Osteoblast (primary cell): Measurements from ENCODE around the gene KCNIP3. TPM values are rescaled to one million over a fixed set of nuclear protein-coding genes. Genes with fewer than 3 reads are reported as not detected.
A peak's percentile ranks its signal among the peaks of the same experiment; 100 is the strongest.

Source experiments
- DNase-seq: peaks from one replicate; pipeline ENCODE4 v3.0.0; 2011; ENCODE audit warnings: low spot score, mixed read lengths; ENCODE audit not compliant: insufficient read length; ENCODE audit errors: missing footprints
- H2AFZ ChIP-seq: 2 replicates; pipeline ENCODE4 v1.6.0; 2011; ENCODE audit warnings: mild to moderate bottlenecking, low read length
- H3K27ac ChIP-seq: 2 replicates; pipeline ENCODE4 v1.5.1; 2011; ENCODE audit warnings: mild to moderate bottlenecking, low read depth, low read length, moderate library complexity
- H3K27me3 ChIP-seq: 2 replicates; pipeline ENCODE4 v1.6.0; 2012; ENCODE audit warnings: mild to moderate bottlenecking, control low read depth, inconsistent platforms, low read length, moderate library complexity; ENCODE audit not compliant: insufficient read depth
- H3K36me3 ChIP-seq: 2 replicates; pipeline ENCODE4 v1.5.1; 2011; ENCODE audit warnings: mild to moderate bottlenecking, low read length, control low read depth, moderate library complexity; ENCODE audit not compliant: insufficient read depth
- H3K4me1 ChIP-seq: 2 replicates; pipeline ENCODE4 v1.5.1; 2011; ENCODE audit warnings: mild to moderate bottlenecking, low read length, control low read depth, moderate library complexity; ENCODE audit not compliant: insufficient read depth
- H3K4me2 ChIP-seq: 2 replicates; pipeline ENCODE4 v1.6.0; 2011; ENCODE audit warnings: mild to moderate bottlenecking, low read length; ENCODE audit not compliant: insufficient read depth
- H3K4me3 ChIP-seq: fragments of 200-600 bp; sonication (generic); 3 replicates; pipeline ENCODE4 v1.5.1; 2012; ENCODE audit warnings: mild to moderate bottlenecking, low read length, inconsistent platforms; ENCODE audit not compliant: insufficient read depth
- H3K79me2 ChIP-seq: 2 replicates; pipeline ENCODE4 v1.6.0; 2012; ENCODE audit warnings: mild to moderate bottlenecking, low read length, control low read depth, inconsistent platforms; ENCODE audit not compliant: insufficient read depth
- H3K9me3 ChIP-seq: 2 replicates; pipeline ENCODE4 v1.5.1; 2011; ENCODE audit warnings: low read depth, low read length, control low read depth
- H4K20me1 ChIP-seq: 2 replicates; pipeline ENCODE4 v1.6.0; 2012; ENCODE audit warnings: mild to moderate bottlenecking, low read length, control low read depth; ENCODE audit not compliant: insufficient read depth
- CTCF ChIP-seq: IDR thresholded peaks from 2 replicates; pipeline ENCODE4 v1.5.1; 2011; ENCODE audit warnings: mild to moderate bottlenecking, low read depth, low read length, moderate library complexity; ENCODE audit errors: extremely low read depth
- total RNA-seq: library from RNA; depleted of rRNA; stranded (reverse); fragments of >200 nt; gene quantifications from 2 replicates; pipeline ENCODE4 v1.2.3, GENCODE V29; 2012

KCNIP3 gene
- total RNA-seq, 1 donor, result under 0.01 TPM

GRCh38 chr2:95333888-95334338, 36.8 kb downstream of the KCNIP3 start:
- TF ChIP-seq CTCF, result no peak
- Histone ChIP-seq H2AFZ (no peak overlapping the region), H3K9me3 (no peaks in the 10 kb centered on the region), H3K36me3 (no peaks in the 10 kb centered on the region), H3K79me2 (no peaks in the 10 kb centered on the region), H3K4me2 (peak overlapping the region; percentile 62), H3K27ac (peak overlapping the region; percentile 58), H3K4me3 (peak overlapping the region; percentile 11), H4K20me1 (no peaks in the 10 kb centered on the region), H3K27me3 (peaks cover 20% of the 10 kb centered on the region), H3K4me1 (peaks cover 15% of the 10 kb centered on the region)
- peak; percentile 91 for DNase-seq

- Histone ChIP-seq H4K20me1 (no peaks in the 10 kb centered on the region), H3K9me3 (no peaks in the 10 kb centered on the region), H3K4me2 (no peak overlapping the region), H3K4me1 (peaks cover 15% of the 10 kb centered on the region), H2AFZ (no peak overlapping the region), H3K79me2 (no peaks in the 10 kb centered on the region), H3K36me3 (no peaks in the 10 kb centered on the region), H3K27me3 (peaks cover 20% of the 10 kb centered on the region), H3K4me3 (no peak overlapping the region), H3K27ac (peak overlapping the region; percentile 8)
- DNase-seq, result no peak
- TF ChIP-seq CTCF, result no peak
These were observed 37.9 kb downstream of the KCNIP3 start for GRCh38 chr2:95334916-95335641.

- H3K79me2 ChIP-seq, result no peaks in the 10 kb centered on the region
- H3K4me3 ChIP-seq, result no peak overlapping the region
- DNase-seq, result peak; percentile 43
These were observed 39.3 kb downstream of the KCNIP3 start for GRCh38 chr2:95336406-95336805.

More at GRCh38 chr2:95336406-95336805, 39.3 kb downstream of the KCNIP3 start:
- H2AFZ ChIP-seq, result no peak overlapping the region
- H3K27ac ChIP-seq, result no peak overlapping the region
- H3K36me3 ChIP-seq, result no peaks in the 10 kb centered on the region
- peaks cover 27% of the 10 kb centered on the region for H3K27me3 ChIP-seq
- TF ChIP-seq CTCF, result no peak
- no peaks in the 10 kb centered on the region for H4K20me1 ChIP-seq
- peaks cover 15% of the 10 kb centered on the region for H3K4me1 ChIP-seq
- no peak overlapping the region for H3K4me2 ChIP-seq
- no peaks in the 10 kb centered on the region for H3K9me3 ChIP-seq
